SHP77 (cell line): ENCODE results near the gene CA12.
A peak's percentile ranks its signal among the peaks of the same experiment; 100 is the strongest.
"Not testable (repeated sequence)": the region's sequence is repeated elsewhere in the genome, so short reads cannot be mapped to it uniquely, and the experiment has no call there.

Experiments used
- DNase-seq, 2 experiments: peaks; one replicate each; lab custom pipeline; 2025; lab: John Stamatoyannopoulos, UW

CA12 gene

DNA sequence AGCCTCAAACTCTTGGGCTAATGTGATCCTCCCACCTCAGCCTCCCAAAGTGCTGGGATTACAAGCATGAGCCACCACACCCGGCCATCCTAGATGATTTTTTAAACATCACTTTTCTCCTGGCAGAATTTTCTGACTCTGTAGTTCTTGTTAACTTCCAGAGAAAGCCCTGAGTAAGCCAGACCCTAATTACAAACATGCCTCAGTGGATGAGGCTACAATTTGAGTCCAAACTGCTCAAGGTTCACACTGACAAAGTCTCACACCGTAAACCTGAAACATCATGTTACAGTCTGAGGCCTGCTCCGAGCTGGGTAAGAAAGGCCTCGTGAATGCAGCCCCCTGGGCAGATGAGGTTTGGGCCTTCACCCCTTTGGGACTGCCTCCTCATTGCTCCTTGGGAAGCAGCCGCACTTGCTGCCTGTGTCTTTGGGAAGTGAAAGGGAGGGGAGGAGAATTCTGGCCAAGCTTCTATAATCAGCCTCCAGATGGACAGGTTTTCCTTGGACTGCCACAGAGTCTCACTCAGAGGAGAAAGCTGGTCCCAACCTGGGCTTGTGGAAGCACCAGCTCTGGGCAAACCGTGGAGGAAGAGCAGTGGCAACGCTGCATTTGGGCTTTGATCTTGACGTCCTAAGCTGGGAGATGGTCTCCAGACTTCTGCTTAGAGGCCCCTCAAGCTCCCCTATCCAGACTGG, 46.0 kb downstream of the CA12 start:
- DNase-seq = no peak

DNA sequence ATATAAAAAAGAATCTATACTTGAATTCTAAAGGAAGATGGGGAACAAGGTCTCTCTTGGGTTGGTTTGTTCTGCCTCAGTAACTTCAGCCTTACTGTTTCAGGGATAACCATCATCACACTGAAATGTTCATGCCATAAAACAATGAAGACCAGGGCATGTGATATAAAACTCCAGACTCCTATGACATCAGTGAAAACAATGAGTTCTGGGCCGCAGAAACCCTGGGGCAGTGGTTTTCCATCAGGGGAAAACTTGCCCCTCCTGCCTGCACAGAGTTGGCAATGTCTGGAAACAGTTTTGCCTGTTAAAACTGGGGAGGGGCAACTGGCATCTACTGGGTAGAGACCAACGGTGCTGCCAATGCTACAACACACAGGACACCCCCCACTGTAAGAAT, 46.8 kb downstream of the CA12 start:
- no peak for DNase-seq

DNA sequence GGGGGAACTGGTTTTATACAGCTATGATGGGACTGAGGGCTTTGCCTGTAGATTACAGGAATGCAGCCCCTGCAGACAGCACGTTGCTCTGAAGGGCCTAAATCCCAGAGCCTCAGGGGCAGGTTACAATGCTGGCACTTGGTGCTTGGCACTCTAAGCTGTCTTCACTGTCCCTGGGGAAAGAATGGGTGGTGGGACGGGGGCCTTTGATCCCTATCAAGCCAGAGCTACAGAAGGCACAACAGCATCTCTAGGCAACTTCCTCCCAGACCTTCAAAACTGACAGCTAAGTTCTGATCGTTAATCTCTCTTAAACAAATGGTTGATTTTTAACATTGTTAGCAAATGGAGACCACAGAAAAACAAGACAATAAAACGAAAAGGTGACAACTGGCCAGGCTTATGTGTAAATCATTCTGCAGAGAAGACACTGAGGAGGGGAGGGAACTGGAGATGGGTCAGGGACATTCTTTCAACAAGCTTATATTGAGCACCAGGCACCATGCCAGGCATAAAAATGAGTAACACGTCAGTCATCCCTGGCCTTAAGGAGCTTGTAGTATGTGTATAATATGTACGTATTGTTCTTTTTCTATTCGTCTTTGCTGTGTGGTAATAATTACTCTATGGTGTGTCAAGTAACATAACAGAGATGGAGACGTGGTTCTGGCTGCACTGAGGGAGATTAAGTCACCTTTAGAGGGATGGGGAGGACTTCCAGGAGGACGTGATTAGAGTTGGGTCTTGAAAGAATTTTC, 49.1 kb downstream of the CA12 start:
- DNase-seq = no peak

DNA sequence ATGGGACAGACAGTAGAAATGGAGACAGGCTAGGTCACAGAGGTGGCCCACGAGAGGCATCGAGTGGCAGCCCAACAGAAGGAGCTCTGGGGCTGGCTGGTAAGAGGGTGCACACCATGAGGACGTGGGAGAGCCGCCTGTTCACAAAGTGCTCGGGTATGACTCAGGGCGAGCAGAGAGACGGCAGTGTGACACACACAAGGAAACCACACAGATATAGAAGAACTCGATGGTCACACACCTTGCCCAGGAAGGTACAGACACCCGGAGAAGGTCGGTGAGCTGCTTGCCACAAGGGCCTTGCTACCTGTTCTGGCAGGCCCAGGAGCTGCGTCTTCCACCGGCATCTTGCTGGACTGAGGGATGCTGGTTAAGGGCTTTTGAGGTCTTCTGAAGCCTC, 50.2 kb downstream of the CA12 start:
- no peak for DNase-seq

DNA sequence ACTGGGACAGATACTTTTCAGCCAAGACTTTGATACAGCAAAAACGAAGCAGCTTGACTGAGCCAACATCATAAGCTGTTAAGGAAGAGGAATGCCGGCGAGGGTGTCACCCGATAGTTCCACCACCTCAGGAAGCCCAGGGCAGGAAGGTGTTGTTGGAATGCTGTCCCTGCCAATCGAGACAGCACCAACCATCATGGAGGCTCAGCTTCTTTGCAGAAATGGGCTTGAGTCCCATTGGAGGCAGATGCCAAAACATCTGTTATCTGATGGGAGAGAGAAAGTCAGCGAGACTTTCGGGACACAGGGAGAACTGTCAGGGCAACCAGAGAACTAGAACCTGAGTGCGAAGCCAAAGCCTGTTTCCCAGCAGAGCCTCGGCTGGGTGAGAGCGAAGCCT, 50.7 kb downstream of the CA12 start:
- DNase-seq = no peak

DNA sequence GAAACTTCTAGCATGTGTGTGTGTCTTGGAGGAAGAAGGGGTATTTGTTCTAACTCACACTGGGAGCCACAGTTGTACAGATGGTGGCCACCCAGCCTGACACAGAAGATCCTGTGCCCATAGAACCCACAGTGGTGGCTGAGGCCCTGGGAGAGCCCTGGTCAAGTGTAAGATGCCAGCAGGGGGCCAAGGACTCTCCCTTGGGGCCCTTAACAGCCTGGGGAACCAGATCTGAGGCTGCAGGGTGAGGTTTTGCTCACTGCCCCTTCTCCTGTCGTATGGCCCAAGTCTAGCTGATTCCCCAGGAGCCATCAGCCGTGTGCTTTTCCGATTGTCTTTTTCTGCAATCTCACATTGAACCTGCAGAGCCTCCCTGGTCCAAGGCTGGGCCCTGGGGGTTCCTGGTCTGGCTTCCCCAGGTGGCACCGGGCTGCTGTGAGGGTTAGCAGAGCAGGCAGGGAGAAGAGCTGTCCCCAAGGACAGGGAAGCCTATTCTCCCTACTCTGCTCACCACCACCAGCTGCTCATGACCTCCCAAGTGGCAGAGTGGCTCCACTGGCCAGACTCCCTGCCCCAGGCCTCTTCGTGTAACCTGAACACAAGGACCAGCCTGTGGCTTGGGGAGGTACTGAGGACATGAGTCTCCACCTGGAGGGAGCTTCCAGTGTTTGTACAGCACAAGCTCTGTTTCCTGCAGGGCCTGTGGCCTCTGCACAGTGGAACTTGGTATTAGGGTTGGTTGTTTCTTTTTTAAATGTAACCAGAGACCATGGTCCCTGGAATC, 51.9 kb downstream of the CA12 start:
- no peak for DNase-seq

DNA sequence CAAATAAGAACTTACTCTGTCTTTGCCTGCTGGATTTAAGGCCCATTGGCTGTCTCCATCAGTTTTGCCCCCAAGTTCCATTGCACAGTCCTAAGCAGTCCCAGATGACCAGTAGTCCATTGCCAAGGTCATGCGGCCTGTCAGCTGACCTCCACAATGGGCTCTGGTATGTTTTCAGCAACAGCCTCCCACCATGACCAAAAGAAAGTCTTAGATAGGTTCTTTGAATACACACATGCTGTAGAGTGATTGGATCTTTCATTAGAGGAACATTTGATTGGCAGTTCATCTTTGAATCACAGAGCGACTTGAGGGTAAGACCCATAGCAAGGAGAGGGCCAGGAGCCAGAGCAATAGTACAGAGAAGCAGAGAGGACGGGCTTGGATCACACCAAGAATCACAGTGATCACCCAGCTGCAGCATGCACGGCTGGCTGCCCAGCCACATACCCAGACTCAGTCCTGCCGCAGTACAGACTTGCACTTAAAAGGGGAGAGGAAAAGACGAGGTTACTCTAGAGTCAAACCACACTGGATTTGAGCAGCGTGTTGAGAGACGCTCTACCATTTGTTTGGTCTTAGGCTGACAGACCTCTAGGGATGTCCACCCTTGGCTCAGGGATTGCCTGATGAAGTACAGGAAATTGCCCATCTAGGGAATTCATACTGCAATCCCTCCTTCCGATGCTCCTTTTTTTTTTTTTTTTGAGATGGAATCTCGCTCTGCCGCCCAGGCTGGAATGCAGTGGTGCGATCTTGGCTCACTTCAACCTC, 53.8 kb downstream of the CA12 start:
- DNase-seq = no peak

DNA sequence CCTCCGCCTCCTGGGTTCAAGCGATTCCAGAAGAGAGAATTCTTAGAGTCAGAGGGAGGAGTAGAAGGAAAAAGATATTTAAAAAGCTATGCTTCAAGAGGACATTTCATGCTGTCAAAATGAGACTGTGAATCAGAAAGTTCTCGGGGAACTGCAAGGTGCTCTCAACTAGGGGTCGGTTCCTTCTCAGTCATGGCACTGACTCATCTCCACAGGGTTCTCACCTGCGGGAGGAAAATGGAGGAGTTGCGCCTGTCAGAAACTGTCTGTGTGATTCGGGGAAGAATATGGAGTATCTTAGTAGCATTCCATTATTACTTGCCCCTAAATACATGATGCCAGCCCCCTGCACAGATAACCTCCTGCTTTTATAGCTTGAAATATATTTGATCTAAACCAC, 56.9 kb downstream of the CA12 start:
- DNase-seq = no peak

DNA sequence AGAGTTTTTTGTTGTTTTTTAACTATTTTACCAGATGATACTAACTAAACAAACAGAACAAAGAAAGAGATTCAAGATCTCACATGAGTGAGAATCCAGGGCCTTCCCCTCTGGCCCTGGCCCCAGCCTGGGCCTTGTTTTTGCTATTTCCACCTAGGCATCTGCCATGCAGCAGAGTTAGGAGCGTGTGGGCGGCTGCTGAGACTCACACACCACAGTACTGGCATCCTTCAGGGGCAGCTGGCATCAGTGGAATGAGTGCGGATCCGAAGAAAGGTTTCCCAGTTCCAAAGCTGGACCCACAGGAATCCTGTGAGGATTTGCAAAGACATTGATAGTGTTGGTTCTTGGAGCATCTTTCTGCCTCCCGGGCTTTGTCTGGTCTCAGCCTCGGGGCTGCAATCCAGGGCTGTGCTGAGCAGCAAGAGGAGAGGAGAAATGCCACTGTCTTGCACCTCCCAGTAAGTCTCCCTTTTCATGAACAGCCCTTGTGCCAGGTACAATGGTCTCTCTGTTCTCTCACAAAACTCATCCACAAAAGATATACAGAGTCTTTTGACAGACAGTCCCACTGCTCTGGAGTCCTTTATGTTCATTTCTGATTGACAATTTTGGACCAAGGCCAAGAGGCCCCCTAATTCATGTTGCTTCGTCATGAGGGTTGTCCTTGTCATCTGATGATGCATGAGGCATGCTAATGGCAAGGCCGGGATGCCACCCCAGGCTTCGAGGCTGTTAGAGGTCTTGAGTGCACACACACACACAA, 57.7 kb downstream of the CA12 start:
- DNase-seq = no peak

DNA sequence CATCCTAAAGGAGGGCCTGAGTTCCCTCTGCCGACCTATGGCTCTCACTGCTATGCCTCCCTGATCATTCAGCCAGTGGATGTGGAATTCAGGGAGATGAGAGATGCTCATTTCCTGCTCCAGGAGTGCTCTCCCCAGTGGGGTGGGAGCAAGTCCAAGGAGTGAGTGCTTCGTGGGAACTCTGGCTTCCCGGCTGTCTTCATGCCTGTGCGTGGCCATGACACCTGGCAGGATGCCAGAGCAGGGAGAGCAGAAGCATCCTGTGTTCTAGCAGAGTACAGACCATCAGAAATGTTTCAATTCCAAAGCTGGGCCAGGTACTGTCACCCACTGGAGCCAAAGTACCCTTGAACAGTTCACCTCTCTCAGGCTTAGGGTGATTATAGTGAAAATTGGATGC, 59.1 kb downstream of the CA12 start:
- peak in 1 of 2 experiments; percentile 36 for DNase-seq

DNA sequence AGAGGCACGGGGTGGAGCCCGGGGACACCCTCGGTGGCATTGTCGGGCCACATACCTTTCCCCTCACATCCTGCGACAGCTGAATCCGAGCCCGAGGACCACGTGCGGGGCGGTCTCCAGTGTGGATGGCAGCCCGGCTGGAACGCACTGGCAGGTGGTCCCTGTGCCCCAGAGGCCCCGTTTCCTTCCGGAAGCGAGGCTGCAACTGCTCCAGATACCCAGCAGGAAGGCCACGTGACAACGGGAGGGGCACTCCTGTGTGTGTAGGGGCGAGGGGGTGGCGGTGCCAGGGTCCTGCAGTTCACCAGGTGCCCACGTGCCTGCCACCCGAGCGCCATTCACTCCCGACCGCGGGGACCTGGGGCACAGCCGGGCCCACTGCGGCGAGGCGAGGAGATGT, 60.2 kb downstream of the CA12 start:
- no peak for DNase-seq

DNA sequence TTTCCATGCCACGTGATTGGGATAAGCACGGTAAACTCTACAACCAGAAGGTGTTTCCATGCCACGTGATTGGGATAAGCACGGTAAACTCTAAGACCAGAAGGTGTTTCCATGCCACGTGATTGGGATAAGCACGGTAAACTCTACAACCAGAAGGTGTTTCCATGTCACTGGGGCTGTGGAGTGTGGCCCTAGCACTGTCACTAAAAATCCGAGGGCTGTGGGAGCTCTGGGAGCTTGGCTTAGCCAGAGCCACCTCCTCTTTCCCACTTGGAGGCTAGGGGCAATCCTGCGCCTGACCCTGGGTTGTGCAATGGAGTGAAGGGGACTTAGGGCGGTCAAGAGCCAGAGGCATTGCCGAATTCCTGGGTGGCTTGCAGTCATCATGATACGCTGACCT, 60.7 kb downstream of the CA12 start:
- DNase-seq = not testable (repeated sequence)

DNA sequence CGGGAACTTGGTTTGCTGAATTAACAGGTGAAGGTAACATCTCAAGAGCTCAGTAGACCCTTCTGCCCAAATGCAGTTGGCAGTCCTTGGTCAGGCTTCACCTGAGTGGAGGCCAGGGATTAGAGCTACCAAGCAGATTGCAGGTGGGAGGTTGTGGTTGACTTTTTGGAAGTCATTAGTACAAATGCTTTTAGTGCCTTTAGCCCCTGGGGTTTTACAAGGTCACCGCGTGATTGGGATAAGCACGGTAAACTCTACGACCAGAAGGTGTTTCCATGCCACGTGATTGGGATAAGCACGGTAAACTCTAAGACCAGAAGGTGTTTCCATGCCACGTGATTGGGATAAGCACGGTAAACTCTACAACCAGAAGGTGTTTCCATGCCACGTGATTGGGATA, 61.2 kb downstream of the CA12 start:
- DNase-seq = not testable (repeated sequence)

DNA sequence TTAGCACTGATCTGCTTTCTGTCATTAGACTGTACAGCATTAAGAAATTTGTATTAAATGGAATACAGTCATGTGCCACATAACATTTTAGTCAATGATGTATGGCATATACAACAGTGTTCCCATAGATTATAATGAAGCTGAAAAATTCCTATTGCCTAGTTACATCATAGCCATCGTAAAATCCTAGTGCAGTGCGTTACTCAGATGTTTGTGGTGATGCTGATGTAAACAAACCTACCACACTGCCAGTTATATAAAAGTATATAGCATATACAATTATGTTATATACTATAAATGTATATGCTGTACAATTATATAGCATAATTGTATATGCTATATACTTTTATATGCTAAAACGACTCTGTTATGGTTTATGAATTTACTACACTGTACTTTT, 62.6 kb downstream of the CA12 start:
- DNase-seq = no peak

DNA sequence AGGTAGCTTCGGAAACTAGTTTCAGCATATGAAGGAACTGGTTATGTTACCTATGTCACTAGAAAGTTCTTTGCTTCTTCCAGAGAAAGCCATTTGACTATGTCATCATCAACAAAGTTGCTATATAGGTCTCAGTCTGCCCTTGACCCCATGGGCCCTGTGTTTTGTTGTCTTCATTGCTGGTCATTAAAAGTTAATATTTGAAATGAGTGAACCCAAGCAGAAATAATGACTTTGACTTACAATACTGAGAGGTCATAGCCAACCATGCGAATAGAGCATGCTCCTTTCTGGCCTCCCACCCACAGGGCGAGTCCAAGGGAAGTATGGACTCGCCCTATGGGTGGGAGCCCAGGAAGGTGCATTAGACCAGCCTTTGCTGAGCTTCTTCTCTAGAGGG, 63.3 kb downstream of the CA12 start:
- no peak for DNase-seq

DNA sequence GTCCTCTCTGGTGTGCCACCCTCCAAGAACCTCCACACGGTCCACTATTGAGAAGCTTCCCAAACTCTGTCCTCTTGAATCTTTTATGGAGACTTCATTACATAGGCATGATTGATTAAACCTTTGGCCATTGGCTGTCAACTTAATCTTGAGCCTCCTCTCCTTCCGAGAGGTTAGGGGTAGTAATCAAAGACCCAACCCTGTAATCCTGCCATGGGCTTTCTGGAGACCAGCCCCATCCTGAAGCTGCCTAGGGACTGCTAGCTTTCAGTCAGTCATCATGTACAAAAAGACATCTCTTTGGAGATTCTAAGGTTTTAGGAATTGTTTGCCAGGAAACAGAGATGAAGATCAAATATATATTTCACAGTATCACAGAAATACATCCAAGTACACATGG, 67.2 kb downstream of the CA12 start:
- DNase-seq = no peak

DNA sequence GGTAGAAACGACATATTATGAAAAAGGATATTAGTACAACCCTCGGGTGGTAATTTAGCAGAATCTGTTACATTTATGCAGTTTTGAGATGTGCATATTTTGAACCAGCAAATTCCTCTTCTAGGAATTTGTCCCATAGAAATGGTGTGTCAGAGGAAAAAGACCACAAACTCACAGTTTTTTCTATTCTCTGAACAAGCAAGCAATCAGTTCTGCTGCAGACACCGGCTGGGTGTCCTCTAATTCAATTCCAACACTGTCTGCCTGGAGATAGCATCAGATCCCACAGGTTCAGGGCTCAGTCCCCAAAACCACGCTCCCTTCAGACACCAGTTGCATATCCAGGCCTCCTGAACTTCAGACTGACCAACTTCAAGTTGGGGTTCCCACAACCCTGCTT, 67.8 kb downstream of the CA12 start:
- no peak for DNase-seq

DNA sequence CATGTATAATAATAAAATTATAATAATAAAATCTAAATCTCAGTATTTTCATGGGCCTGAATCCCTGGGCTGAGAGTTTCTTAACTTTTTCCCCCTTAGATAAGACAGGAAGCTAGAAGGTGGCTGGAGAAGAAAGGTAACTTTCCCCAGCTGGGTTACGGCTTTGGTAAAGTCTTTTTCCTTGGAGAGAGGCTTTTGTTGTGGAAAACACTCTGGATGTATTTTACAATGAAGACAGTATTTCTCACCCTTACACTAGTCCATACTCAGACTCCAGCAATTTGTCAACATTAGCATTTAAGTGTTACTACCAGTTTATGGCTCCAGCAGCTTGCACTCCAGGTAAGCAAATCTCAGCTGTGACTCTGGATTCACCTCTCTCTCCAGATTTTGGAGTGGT, 69.4 kb downstream of the CA12 start:
- no peak for DNase-seq

DNA sequence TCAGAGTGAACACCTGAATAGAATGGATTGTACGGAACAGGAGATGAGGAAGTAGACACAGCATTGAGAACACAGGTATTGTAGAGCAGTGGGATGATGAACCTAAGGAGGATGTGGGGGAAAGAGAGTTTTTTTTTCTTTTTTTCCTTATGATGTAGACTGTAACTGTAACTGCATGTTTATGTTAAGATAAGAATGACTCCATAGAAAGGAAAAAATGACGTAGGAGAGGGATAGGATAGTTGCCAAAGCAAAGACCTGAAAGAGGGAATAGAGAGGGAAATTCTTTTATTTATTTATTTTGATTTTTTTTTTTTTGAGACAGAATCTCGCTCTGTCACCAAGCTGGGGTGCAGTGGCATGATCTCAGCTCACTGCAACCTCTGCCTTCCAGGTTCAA, 71.0 kb downstream of the CA12 start:
- no peak for DNase-seq

DNA sequence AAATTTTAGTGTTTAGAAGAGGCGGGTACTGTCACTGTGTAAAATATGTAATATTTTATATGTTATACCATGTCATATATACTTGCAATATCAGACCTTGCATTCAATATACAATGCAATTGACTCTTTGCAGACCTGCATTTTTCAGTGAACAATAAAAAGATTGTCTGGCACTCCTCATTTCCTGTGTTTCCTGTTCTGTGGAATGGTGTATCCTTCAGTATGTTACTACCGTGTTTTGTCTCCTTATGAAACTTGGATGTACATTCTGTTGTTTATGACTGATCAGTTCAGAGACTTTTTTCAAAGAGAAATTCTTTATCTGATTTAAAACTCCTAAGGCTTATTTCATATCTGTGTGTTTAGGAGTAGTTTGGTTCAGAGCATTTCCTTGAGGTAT, 72.7 kb downstream of the CA12 start:
- DNase-seq = no peak

DNA sequence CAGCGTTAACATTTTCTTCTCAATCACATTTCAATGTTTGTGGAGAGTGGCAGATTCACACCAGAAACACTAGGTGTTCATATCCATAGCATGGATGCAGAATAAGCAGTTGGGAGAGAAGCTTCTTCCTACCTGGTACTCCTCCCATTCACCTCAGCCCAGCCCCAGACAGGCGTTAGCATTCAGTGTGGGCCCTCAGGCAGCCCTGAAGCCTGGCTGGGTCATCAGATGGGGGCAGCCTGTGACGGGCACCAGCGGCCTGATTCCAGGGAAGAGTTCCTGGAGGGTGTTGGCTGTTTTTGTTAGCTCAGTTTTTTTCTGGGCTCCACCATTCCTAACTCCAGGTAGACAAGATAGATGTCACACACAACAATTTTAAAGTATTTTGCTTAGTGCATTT, 73.2 kb downstream of the CA12 start:
- DNase-seq = no peak
